SK-N-SH (cell line): ENCODE measurements around the gene NTN5. TPM values are rescaled to one million over a fixed set of nuclear protein-coding genes. Genes with fewer than 3 reads are reported as not detected.
A peak's percentile ranks its signal among the peaks of the same experiment; 100 is the strongest.

Source experiments
- CTCF ChIA-PET: fragments of 300-600, 350-600 bp; formaldehyde crosslinking; extraction: SDS; loops from one replicate; lab custom pipeline; 2021; lab: Yijun Ruan, JAX
- POLR2A ChIA-PET: fragments of 350-600 bp; sonication (Branson Sonifier 250); formaldehyde crosslinking; extraction: SDS; loops from one replicate; lab custom pipeline; 2020; ENCODE audit warnings: antibody characterized with exemption, inconsistent platforms; lab: Yijun Ruan, JAX
- DNase-seq: peaks from one replicate; pipeline ENCODE4 v3.0.0; 2012
- H2AFZ ChIP-seq: fragments of 200-600 bp; sonication (generic); 2 replicates; pipeline ENCODE4 v1.8.1; 2016; ENCODE audit warnings: antibody characterized with exemption, mild to moderate bottlenecking, low read depth
- H3F3A ChIP-seq: fragments of 200-600 bp; sonication (generic); replicated peaks from 2 replicates; pipeline ENCODE3; 2016; ENCODE audit warnings: antibody characterized with exemption, mild to moderate bottlenecking; ENCODE audit not compliant: insufficient read depth
- H3K27ac ChIP-seq, 2 experiments: fragments of 200-500 bp in 1 of 2; fragments of 200-600 bp in 1 of 2; sonication (Bioruptor generic) in 1 of 2; sonication (generic), shearing (Covaris generic) in 1 of 2; 2 replicates each; pipeline versions ENCODE4 v1.5.1 to v1.6.1; 2014 to 2016; ENCODE audit warnings: low read depth in 2 of 2, inconsistent platforms in 1 of 2, low read length in 1 of 2, mild to moderate bottlenecking in 1 of 2, mixed read lengths in 1 of 2
- H3K27me3 ChIP-seq: fragments of 200-600 bp; sonication (generic), shearing (Covaris generic); 2 replicates; pipeline ENCODE4 v1.6.1; 2016; ENCODE audit warnings: mixed run types; ENCODE audit not compliant: insufficient read depth
- H3K36me3 ChIP-seq, 2 experiments: fragments of 200-500 bp in 1 of 2; fragments of 200-600 bp in 1 of 2; sonication (Bioruptor generic) in 1 of 2; sonication (generic) in 1 of 2; replicated peaks in 1 of 2; 2 replicates each; pipeline versions ENCODE3 to v1.5.1; 2014 to 2016; ENCODE audit warnings: low read length in 1 of 2, mild to moderate bottlenecking in 1 of 2; ENCODE audit not compliant: insufficient read depth in 2 of 2, control insufficient read depth in 1 of 2
- H3K4me1 ChIP-seq, 2 experiments: fragments of 200-500 bp in 1 of 2; fragments of 200-600 bp in 1 of 2; sonication (Bioruptor generic) in 1 of 2; sonication (generic), shearing (Covaris generic) in 1 of 2; 2 replicates each; pipeline versions ENCODE4 v1.5.1 to v1.6.1; 2014 to 2016; ENCODE audit warnings: low read depth in 1 of 2, low read length in 1 of 2, mixed run types in 1 of 2; ENCODE audit not compliant: insufficient read depth in 2 of 2, control insufficient read depth in 1 of 2
- H3K4me2 ChIP-seq: fragments of 200-600 bp; sonication (generic), shearing (Covaris generic); 2 replicates; pipeline ENCODE4 v1.6.1; 2017; ENCODE audit warnings: mixed run types
- H3K4me3 ChIP-seq, 2 experiments: fragments of 200-500 bp in 1 of 2; fragments of 200-600 bp in 1 of 2; sonication (Bioruptor generic) in 1 of 2; sonication (generic), shearing (Covaris generic) in 1 of 2; 2 replicates each; pipeline versions ENCODE4 v1.5.1 to v1.8.1; 2014 to 2016; ENCODE audit warnings: low read depth in 2 of 2, inconsistent platforms in 1 of 2, low read length in 1 of 2, mild to moderate bottlenecking in 1 of 2, mixed read lengths in 1 of 2, moderate library complexity in 1 of 2
- H3K79me2 ChIP-seq: fragments of 200-600 bp; sonication (generic); 2 replicates; pipeline ENCODE4 v1.8.1; 2017; ENCODE audit warnings: mild to moderate bottlenecking; ENCODE audit not compliant: insufficient read depth
- H3K9ac ChIP-seq: fragments of 200-600 bp; sonication (generic); 2 replicates; pipeline ENCODE4 v1.6.1; 2017; ENCODE audit warnings: mixed run types
- H3K9me2 ChIP-seq: fragments of 200-600 bp; sonication (generic); 2 replicates; pipeline ENCODE4 v1.6.1; 2017; ENCODE audit warnings: mixed run types
- H3K9me3 ChIP-seq: fragments of 200-600 bp; sonication (generic); 2 replicates; pipeline ENCODE4 v1.6.1; 2017; ENCODE audit warnings: mixed run types, mild to moderate bottlenecking, moderate library complexity
- H4K20me1 ChIP-seq: fragments of 200-600 bp; sonication (generic); 2 replicates; pipeline ENCODE4 v1.6.1; 2017; ENCODE audit warnings: mild to moderate bottlenecking, mixed run types; ENCODE audit not compliant: insufficient read depth
- CTCF ChIP-seq: fragments of 200-600 bp; sonication (generic); IDR thresholded peaks from 2 replicates; pipeline ENCODE4 v1.6.1; 2017; ENCODE audit warnings: antibody characterized with exemption, mild to moderate bottlenecking, moderate library complexity
- EZH2phosphoT487 ChIP-seq: fragments of 200-600 bp; sonication (generic); IDR thresholded peaks from 2 replicates; pipeline ENCODE4 v1.6.1; 2017; ENCODE audit warnings: low read depth, mixed run types, mild to moderate bottlenecking, antibody characterized with exemption, moderate library complexity, borderline replicate concordance
- FOSL2 ChIP-seq: IDR thresholded peaks from 2 replicates; pipeline ENCODE4 v1.4.0; 2012; ENCODE audit warnings: low read depth, mild to moderate bottlenecking, moderate library complexity, borderline replicate concordance
- FOXM1 ChIP-seq: IDR thresholded peaks from 2 replicates; pipeline ENCODE4 v1.4.0; 2012; ENCODE audit warnings: low read depth, mild to moderate bottlenecking
- GABPA ChIP-seq: IDR thresholded peaks from 2 replicates; pipeline ENCODE4 v1.4.0; 2012; ENCODE audit warnings: low read depth, mild to moderate bottlenecking
- GATA2 ChIP-seq: sonication (generic); formaldehyde crosslinking; IDR thresholded peaks from 2 replicates; pipeline ENCODE4 v1.5.0; 2020; ENCODE audit warnings: mild to moderate bottlenecking, missing genetic modification reagents
- IRF3 ChIP-seq: fragments of 150-350 bp; IDR thresholded peaks from 2 replicates; pipeline ENCODE4 v1.6.1; 2016; ENCODE audit warnings: mild to moderate bottlenecking, low read depth, low read length
- NRF1 ChIP-seq: IDR thresholded peaks from 2 replicates; pipeline ENCODE4 v1.6.1; 2012; ENCODE audit warnings: low read depth, mild to moderate bottlenecking, low read length
- POLR2AphosphoS5 ChIP-seq: IDR thresholded peaks from 2 replicates; pipeline ENCODE4 v1.6.1; 2012; ENCODE audit warnings: low read depth, low read length
- RAD21 ChIP-seq: IDR thresholded peaks from 2 replicates; pipeline ENCODE4 v1.6.1; 2012; ENCODE audit warnings: mild to moderate bottlenecking, low read length
- RXRA ChIP-seq: IDR thresholded peaks from 2 replicates; pipeline ENCODE4 v1.4.0; 2012; ENCODE audit warnings: low read depth, mild to moderate bottlenecking, borderline replicate concordance
- SIN3A ChIP-seq: IDR thresholded peaks from 2 replicates; pipeline ENCODE4 v1.6.1; 2012; ENCODE audit warnings: low read depth, mild to moderate bottlenecking, low read length, moderate library complexity, borderline replicate concordance
- SMC3 ChIP-seq: IDR thresholded peaks from 2 replicates; pipeline ENCODE4 v1.6.1; 2012; ENCODE audit warnings: low read depth, low read length, improper control_type of control experiment
- TAF1 ChIP-seq: IDR thresholded peaks from 2 replicates; pipeline ENCODE4 v1.6.1; 2012; ENCODE audit warnings: low read depth, mild to moderate bottlenecking, low read length, moderate library complexity, borderline replicate concordance
- TEAD4 ChIP-seq: IDR thresholded peaks from 2 replicates; pipeline ENCODE4 v1.4.0; 2012; ENCODE audit warnings: mild to moderate bottlenecking, borderline replicate concordance; ENCODE audit not compliant: insufficient read depth
- USF1 ChIP-seq: IDR thresholded peaks from 2 replicates; pipeline ENCODE4 v1.4.0; 2012; ENCODE audit warnings: low read depth, borderline replicate concordance
- USF2 ChIP-seq: fragments of 150-350 bp; IDR thresholded peaks from 2 replicates; pipeline ENCODE4 v1.6.1; 2017; ENCODE audit warnings: antibody characterized with exemption, low read length, low read depth, borderline replicate concordance
- ZBTB33 ChIP-seq: IDR thresholded peaks from 2 replicates; pipeline ENCODE4 v1.4.0; 2012; ENCODE audit warnings: low read depth, borderline replicate concordance
- WGBS: methylation state at CpG from one replicate; pipeline ENCODE4 v1.1.6; 2017; ENCODE audit warnings: low lambda C conversion rate; 5-methylcytosine and 5-hydroxymethylcytosine counted together
- polyA plus RNA-seq, 3 experiments: library from polyadenylated mRNA; depleted of rRNA; stranded (reverse); fragments of >200 nt; gene quantifications; 2 replicates each; pipeline ENCODE4 v1.2.3, GENCODE V29; 2012

The NTN5 gene
- polyA plus RNA-seq, 1 of the 3 experiments (the other 2 are of a cell fraction), result 0.74 TPM

- TF ChIP-seq IRF3 (no peak), EZH2phosphoT487 (no peak), FOXM1 (no peak), ZBTB33 (peak; percentile 19; the same call in 1 of the 2 replicates), GATA2 (CRISPR knock-in tag) (no peak), RXRA (no peak), USF2 (no peak), SMC3 (no peak)
- TF ChIP-seq, all 33 proteins: peak for 4
Measured at GRCh38 chr19:48613852-48614435, 58.9 kb downstream of the NTN5 start (continued).

GRCh38 chr19:48613024-48613851, 59.6 kb downstream of the NTN5 start:
- no peaks in the 10 kb centered on the region for H3K9me2 ChIP-seq
- no peak for DNase-seq
- no peak overlapping the region for H3K9ac ChIP-seq
- H3K4me1 ChIP-seq, result peaks cover 11 to 34% of the 10 kb centered on the region in 2 experiments; a peak in 3 of 4 replicates
- H3K27me3 ChIP-seq, result no peaks in the 10 kb centered on the region
- no peaks in the 10 kb centered on the region for H3K9me3 ChIP-seq
- H3K4me2 ChIP-seq, result no peak overlapping the region
- peaks cover 35% of the 10 kb centered on the region for H4K20me1 ChIP-seq
- CTCF ChIA-PET, result interaction anchor here (0.6 to 8.0 kb wide), 6 partner anchors 12 to 343 kb away, joined by 3 to 72 read pairs (median 3); no protein-coding TSS in a partner anchor
- POLR2A ChIA-PET, result interaction anchor here (0.6 to 1.9 kb wide), 7 partner anchors 11 to 388 kb away, joined by 3 to 5 read pairs (median 4); no protein-coding TSS in a partner anchor
- H3K36me3 ChIP-seq, result peaks cover 28 to 33% of the 10 kb centered on the region in 2 experiments
- H3K79me2 ChIP-seq, result peaks cover 23% of the 10 kb centered on the region
- H3K27ac ChIP-seq, result peak overlapping the region in 1 of 2 experiments; percentile 40; a peak in 2 of 4 replicates
- no peak overlapping the region for H2AFZ ChIP-seq
- TF ChIP-seq TEAD4 (no peak), GATA2 (CRISPR knock-in tag) (no peak), FOSL2 (no peak), POLR2AphosphoS5 (no peak), GABPA (no peak), SMC3 (no peak), CTCF (no peak), RXRA (no peak), FOXM1 (no peak), USF2 (no peak), RAD21 (no peak), SIN3A (no peak), USF1 (no peak), TAF1 (no peak), NRF1 (no peak)
- H3F3A ChIP-seq, result peaks cover 36% of the 10 kb centered on the region
- 76% methylated on average over 18 of the region's 39 CpGs for WGBS
- H3K4me3 ChIP-seq, result no peak overlapping the region
